Measurements from ENCODE around the gene KRTAP12-3.

Gene KRTAP12-3

DNA sequence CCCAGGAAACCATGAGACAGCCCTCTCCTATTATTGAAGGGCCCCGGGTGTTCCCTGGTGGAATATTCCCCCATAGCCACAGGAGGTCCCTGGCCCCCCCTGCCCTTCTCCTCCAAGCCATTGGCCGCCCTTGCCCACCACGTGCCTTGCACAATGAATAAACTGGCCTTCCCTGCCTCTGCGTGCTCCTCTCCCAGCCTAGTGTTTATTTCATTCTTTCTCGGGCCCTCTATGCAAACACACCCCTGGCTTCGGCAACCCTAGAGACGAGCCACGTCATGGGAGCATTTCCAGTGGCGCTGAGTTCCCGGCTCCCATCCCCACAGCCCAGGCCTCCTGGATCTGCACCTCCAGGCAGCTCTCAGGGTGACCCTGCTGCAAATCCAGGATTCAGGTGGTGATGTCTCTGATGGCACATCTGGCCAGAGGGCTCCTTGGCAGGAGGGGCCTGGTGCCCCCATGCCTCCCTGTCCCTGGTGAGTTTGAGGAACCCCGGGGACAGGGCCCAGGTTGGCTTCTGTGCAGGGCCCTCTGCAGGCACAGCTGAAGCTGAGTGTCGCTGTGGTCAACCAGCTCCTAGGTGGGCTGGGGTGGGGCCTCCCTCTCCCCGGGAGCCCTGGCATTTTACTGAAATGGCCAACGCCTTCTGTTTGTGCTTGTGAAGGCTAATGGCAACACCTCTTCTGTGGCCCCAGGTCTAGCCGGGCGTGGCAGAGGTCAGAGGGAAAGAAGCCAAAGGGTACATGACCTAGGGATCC, 45.4 kb downstream of the KRTAP12-3 start:
- DNase-seq (ENCODE audit: low read depth) = no peak

DNA sequence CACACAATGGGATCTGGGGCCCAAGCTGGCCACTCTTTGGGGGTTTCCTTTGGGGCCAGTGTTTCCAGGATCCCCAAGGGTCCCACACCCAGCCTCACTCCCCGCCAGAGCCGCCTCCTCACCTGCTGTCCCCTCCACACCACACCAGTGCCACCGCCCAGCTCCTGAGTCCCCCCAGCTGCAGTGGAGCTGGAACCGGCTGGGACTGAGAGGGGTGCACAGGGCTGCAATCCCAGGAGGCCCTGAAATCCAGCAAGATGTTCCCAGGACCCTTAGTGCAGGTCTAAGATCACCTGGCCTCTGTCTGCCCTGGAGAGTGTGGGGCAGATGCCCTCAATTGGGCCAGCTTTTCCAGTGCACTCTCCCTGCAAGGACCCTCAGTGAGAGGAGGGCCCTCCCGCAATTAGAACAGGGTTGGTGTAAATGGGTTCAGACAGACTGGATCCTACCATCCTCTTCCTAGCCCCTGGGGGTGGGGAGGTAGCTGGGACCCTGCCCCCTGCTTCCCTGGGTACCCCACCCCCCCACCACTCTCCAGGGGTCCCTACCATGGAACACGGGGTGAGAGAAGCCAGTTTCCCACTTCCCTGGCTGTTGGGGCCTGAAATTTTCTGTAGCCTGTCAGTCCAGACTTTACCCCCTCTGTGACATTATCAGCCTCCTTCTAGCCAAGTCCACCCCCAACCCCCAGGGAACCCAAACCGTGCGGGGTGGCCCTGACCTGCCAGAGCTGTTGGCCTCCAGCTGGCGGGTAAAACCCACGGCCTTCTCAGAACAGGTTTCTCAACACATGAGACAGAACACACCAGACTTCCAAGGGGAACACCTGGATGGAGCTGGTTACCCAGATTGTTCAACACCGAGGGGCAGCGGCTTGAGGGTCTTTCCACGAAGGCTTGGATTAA, 46.3 kb downstream of the KRTAP12-3 start:
- DNase-seq (ENCODE audit: low read depth) = no peak

DNA sequence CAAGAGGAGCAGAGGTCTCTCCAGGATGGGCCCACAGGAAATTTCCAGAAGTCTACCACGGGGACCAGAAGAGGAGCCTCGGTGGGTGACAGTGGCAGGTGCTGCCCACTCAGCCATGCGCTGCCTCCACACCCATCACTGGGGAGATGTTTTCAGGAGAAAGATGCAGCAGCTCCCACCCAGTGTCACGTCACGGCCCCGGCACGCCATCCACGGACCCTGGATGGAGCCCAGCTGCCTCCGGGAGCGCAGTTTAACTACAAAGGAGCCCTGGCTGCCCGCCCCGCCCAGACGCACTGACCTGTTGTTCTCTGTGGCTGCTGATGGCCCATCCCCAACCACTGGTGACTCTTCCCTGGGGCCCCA, 46.9 kb downstream of the KRTAP12-3 start:
- DNase-seq (ENCODE audit: low read depth) = no peak

DNA sequence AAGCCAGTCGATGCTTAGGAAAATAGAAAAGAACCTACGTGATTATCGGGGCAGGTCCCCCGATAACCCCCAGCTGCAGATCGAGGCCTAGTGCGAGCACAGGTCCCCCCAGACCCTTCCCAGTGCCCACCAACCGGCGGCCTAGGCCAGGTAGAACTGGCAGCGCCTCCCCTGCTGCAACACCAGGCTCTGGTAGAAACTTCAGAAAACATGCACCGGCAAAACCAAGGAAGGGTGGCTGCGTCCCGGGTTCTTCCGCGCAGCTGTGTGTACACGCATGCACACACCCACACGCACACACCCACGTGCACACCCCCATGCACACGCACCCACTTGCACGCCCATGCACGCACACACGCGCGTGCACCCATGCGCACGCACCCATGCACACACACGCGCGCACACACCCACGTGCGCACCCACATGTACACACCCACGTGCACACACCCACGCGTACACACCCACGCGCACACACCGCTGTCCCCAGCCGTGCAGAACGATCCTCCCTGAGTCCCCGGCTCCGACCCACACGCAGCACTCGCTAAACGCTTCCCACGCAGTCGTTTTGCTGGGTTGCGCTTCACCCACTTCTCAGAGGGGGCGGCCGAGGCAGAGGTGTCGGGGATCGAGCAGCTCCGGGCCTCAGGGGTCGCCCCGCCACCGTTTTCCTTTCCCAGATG, 48.4 kb downstream of the KRTAP12-3 start:
- DNase-seq (ENCODE audit: low read depth) = no peak

DNA sequence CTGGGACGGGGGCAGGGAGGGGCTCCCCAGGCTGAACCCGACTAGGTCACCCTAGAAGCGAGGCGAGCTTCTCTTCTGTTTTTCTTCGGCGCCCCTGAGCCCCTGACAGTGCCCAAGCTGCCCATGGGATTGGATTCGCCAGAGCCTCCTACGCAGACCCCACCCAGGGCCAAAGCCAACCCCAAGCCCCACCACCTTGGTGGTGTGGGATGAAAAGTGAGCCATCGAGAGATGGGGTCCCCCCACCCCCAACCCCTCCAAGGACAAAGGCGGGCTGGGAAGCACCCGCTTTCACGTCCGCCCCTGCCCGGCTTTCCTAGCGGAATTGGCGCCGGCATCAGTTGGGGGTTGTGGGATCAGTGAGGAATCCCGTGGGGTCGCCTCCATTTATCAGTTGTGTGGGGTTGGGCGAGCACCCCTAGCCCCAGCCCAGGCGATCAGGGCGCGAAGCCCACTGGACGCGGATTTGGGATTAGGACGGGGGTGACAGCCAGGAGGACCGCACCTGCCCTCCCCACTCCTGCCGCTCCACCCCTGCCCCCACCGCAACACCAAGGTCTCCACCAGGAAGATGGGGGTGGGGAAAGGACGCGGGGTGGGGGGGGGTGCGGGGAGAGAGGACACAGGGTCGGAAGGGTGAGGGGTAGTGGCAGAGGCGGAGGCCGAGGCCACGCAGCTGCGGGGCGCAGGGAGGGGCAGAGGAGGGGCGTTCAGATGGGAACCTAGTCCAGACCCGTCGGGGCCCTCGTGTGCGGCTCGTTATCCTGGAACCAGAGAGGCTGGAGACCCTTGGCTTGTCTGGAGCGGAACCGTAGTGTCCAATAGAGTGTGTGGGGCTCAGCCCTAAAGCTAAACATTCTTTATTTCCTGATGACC, 49.2 kb downstream of the KRTAP12-3 start:
- DNase-seq (ENCODE audit: low read depth) = no peak
